Amniotic epithelial cell (primary cell): ENCODE results near the gene IFITM2.
A peak's percentile ranks its signal among the peaks of the same experiment; 100 is the strongest.
"Not testable (repeated sequence)": the region's sequence is repeated elsewhere in the genome, so short reads cannot be mapped to it uniquely, and the experiment has no call there.

ENCODE experiments used
- DNase-seq: peaks from one replicate; pipeline ENCODE4 v3.0.0-alpha.2; 2010; ENCODE audit warnings: low read depth

IFITM2 gene

DNA sequence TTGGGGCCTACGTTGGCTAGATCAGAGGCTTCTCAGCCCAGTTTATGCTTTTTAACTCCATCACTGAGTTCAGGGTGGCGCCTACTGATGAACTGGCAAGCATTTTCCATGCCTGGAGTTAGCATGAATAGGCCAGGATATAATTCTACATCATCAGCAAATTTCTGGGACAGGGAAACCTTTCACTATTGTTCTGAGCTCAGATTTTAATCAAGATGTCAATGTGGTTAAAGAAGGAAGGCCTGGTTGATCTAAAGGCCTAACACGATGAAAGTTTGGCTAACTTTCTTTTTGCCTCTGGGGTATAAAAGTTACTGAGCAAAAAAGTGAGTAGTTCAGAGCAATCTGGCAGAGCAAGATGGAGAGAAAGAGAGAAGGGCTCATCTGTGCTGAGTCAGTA is 34.7 kb downstream of the IFITM2 start:
- no peak for DNase-seq

DNA sequence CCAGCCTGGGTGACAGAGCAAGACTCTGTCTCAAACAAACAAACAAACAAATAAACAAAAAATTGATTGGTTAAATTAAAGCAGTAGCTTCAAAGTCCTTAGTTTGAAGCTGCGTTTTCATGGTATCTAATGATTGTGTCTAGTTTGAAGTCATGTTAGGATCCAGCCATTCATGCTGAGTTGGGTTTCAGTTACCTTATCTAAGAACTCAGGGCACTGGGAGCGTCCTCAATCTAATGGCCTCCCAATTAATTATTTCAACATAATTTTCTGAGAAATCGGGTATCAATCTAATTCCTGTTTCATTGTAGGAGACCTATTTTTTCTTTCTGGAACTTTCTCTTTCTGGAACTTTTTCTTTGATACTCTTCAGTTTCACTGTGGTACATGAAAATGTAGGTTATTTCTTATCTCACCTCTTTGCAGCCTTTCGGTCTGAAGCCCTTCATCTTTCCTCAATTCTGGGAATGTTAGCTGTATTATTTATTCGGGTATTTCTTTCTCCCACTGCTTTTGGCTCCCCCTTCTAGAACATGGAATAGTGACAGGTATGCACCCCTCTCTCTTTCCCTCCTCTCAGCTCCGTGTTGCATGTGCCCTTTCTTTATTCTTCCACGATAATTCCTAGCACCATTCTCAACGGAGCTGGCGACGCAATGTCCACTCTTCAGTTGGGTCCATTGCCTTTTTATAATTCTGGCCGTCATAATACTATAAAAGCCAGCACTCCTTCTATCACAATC is 37.4 kb downstream of the IFITM2 start:
- no peak for DNase-seq

DNA sequence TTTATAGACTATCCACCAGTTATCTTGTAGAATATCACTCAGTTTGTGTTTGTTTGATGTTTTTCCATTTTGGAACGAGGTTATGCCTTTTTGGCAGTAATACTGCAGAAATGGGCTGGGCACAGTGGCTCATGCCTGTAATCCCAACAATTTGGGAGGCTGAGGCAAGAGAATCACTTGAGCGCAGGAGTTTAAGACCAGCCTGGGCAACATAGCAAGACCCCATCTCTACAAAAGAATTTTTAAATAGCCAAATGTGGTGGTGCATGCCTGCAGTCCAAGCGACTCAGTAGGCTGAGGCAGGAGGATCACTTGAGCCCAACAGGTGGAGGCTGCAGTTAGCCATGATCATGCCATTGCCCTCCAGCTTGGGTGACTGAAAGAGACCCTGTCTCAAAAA is 38.9 kb downstream of the IFITM2 start:
- DNase-seq: no peak

DNA sequence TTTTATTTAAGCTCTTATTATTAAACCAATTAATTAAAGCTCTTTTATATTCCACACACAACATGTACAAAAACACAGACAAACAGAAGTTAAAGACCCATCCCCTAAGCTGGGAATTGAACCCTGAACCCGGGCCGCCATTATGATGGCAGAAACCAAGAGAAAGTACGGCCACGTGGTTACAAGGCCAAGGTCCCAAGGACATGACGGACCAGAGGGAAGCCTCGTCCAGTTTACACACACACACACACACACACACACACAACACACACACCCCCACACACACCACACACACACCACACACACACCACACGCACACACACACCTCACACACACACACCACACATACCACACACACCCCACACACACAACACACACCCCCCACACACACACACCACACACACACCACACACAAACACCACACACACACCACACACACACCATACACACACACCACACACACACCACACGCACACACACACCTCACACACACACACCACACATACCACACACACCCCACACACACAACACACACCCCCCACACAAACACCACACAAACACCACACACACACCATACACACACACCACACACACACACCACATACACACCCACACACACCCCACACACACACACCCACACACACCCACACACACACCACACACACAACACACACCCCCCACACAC is 41.8 kb downstream of the IFITM2 start:
- not testable (repeated sequence) for DNase-seq

DNA sequence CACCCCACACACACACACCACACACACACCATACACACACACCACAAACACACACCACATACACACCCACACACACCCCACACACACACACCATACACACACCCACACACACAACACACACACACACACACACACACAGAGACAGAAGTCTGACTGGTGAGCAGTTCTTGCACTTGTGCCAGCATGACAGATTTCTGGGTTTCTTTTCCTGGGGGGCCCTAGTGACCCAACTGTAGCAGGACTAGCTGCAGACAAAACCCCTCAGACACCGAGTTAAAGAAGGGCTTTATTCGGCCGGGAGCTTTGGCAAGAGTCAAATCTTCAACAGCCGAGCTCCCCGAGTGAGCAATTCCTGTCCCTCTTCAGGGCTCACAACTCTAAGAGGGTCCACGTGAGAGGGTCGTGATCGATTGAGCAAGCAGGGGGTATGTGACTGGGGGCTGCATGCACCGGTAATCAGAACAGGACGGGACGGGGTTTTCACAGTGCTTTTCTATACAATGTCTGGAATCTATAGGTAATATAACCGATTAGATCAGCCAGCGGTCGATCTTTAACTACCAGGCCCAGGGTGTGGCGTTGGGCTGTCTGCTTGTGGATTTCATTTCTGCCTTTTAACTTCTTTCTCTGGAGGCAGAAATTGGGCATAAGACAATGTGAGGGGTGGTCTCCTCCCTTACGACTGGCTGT is 42.6 kb downstream of the IFITM2 start:
- DNase-seq: not testable (repeated sequence)

DNA sequence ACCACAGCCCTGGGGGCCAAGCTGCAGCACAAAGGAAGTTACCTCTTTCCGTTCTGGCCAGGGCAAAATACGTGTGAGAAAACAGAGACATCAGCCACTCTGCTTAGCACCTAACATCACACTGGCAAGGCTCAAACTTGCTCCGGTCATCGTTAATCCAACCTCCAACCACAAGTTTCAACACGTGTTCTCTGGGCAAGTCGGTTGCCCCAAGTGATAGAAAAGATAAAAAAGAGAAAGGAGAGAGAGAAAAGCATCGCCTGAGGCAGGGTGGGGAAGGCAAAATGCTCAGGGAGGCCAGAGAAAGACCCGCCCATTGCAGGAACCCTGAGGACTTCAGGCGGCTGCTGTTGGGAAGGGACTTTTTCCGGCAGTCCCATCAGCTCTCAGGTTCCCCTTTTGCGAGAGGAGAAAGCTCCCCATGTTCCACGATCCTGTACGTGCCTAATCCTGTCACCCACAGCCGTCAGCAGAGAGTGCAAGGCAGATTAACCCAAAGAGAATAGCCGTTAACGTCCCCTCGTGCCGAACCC is 43.2 kb downstream of the IFITM2 start:
- peak; percentile 85 for DNase-seq

DNA sequence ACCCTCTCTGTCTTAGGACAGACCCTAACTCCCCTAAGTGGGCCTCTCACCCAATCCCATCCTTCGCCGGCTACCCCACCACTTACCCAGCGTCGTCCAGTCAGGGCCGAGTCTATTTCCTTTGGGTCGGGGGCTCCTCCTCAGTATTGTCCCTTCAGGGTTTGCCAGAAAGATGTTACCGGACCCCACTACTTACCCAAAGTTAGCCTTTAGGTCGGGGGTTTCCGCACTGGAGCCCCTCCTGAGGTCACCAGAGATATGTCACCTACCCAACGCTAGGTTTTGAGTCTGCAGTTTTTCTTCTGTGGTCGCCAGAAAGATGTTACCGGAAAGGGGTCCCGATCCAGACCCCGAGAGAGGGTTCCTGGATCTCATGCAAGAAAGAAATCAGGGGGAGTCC is 43.8 kb downstream of the IFITM2 start:
- no peak for DNase-seq

DNA sequence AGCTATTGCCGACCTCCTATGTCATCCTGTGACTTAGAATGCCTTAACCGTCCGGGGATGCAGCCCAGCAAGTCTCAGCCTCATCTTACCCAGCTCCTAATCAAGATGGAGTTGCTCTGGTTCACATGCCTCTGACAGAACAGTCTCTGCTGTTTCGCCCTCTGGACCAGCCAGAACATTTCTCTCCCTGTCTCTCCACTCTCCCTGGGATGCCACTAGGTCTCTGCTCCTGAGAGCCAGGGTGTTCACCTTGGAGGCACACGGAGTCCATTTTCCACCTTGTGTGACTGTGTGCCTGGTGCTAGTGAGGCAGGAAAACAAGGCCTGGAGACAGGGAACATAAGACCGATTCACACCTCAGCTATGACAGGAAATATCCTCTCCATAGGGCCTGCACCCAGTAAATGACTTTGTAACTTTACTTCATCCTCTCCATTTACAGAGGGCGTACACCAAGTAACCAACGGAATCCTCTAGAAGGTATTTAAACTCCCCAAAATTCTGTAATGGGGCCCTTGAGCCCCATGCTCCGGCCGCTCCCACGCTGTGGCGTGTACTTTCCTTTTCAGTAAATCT is 44.9 kb downstream of the IFITM2 start:
- DNase-seq: no peak

DNA sequence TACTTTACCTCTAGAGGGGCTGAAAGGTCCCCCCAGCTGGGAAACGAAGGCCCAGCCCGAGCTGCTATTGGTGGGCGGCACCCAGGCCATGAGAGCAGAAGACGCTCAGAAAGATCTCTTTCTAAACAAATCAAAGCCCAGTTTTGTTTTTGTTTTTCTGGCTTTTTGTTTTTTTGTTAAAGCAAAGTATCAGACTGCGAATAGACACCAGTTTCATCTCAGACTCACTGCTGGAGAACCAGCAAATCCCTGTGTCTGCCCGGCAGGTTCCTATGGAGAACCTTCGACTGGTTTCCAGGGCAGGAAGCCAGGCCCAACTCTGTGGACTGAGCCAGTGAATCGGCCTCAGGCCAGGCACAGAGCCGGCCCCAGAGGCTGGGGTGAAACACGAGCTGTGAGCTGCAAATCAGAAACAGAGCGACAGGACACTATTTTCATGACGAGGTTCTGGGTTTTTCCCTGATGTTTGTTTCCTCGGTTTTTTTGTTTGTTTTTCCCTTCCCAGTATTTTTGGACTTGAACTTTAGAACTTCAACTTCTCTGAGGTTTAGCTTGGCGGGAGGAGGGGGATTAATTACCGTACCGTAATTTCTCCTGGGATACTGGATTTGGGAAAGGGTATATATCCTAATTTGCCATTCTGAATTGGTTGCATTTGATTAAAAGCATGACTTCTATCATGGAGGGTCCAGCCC is 45.7 kb downstream of the IFITM2 start:
- peak; percentile 64 for DNase-seq

DNA sequence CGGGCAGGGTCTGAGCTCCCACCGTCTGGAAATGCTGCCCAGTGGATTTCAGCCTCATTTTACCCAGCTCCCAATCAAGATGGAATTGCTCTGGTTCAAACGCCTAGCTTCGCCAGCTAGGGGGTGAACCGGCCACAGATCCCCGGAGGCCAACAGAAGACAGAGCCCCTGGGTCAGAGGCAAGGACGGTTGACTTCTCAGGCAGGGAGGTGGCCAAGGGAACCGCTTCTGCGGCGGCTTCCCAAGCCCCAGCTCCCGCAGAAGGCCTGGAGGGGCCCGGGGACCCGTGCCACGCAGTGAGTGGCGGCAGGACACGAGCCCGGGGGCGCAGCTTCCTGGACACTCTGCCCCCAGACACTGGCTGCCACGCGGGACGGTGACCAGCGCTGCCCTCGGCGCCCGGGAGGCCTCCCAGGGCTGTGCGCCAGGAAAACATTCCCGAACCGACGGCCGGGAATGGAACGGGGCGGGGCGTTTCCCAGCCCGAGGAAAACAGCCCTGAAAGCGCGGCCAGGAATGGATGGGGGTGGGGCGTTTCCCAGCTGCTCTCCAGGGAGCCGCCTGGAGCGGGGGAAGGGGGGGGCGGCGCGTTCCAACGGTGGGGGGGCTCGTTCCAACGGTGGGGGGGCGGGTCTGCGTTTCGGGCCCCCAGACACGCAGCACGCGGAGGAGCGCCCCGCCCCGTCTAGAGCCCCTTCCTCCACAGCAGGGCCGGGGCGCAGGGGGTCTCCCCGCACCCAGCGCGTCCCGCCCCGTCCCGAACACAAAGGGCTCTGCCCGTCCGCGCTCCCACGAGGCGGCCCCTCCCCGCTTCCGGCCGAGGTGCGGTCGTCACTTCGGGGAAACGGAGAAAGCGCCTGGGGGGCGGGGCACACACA is 48.2 kb downstream of the IFITM2 start:
- peak; percentile 96 for DNase-seq

DNA sequence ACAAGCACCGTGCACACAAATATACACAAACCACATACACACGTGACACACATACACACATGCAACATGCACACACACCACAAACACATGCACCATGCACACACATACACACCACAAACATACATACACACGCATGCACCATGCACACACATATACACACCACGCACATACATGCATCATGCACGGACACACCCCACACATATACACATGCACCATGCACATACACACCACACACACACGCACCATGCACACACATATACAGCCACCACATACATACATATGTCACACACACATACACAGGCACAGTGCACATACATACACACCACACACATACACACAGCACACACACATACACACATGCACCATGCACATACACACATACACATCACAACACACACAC is 49.0 kb downstream of the IFITM2 start:
- no peak for DNase-seq

DNA sequence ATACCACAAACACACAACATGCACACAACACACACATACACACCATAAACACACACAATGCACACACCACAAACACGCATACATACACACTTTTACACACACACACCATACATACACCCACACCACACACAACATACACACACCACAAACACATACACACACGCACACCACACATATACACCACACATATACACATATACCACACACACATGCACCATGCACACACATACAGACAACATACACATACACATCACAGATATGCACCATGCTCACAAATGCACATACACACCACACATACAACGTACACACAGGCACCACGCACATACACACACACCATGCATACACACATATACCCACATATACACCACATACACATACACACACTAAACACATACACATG is 50.0 kb downstream of the IFITM2 start:
- DNase-seq: no peak

DNA sequence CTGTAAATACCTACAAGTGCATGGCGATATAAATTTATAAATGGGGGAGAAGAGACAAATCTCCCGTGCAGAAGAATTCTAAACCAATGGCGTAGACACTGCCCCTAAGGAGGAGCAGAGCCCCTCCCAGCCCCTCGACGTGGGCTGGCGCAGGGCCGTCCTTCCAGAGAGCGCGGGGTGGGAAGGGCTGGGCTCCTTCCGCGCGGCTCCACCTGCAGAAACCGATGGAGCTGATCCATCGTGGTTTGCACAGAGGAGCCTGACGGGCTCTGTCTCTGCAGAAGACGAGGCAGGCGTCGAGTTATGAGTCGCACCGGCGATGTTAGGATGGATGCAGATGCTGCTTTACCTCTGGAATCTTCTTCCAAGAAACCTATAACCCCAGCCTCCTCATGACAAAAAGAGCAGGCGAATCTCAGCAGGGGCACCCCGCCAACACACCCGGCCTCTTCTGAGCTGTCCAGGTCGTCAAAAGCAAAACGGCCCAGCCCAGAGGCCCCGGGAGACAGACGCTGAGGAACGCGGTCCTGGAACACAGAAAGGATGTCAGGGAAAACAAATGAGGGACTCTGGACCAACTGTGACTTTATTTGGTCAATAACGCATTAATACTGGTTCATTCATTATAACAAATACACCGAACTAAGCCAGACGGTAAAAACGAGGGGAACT is 50.6 kb downstream of the IFITM2 start:
- no peak for DNase-seq
